Measurements from ENCODE around the gene RAPGEF2. TPM values are rescaled to one million over a fixed set of nuclear protein-coding genes. Genes with fewer than 3 reads are reported as not detected.

Gene RAPGEF2
- total and polyA plus RNA-seq, 5 donors = 10.6 to 38.6 (median 38.1) TPM

- ATAC-seq (no peak), DNase-seq (no peak)
- intact Hi-C loops (cut with DNase I) = no loop called here
- Histone ChIP-seq H3K4me1 (ENCODE audit: control insufficient read depth, insufficient read depth, low read length) (no peaks in the 10 kb centered on the region), H3K9me3 (ENCODE audit: control insufficient read depth, low read length) (no peaks in the 10 kb centered on the region), H3K27me3 (ENCODE audit: control insufficient read depth, insufficient read depth) (no peaks in the 10 kb centered on the region), H3K4me3 (ENCODE audit: low read length) (no peak overlapping the region), H3K27ac (ENCODE audit: low read length) (no peak overlapping the region)
Observed at GRCh38 chr4:159384632-159385031, 281.8 kb downstream of the RAPGEF2 start.

- Histone ChIP-seq H3K4me1 (ENCODE audit: control insufficient read depth, insufficient read depth, low read length) (no peaks in the 10 kb centered on the region), H3K9me3 (ENCODE audit: control insufficient read depth, low read length) (no peaks in the 10 kb centered on the region), H3K27ac (ENCODE audit: low read length) (no peak overlapping the region), H3K4me3 (ENCODE audit: low read length) (no peak overlapping the region), H3K27me3 (ENCODE audit: control insufficient read depth, insufficient read depth) (no peaks in the 10 kb centered on the region)
- intact Hi-C loops (cut with DNase I) = no loop called here
- no peak for DNase-seq
- WGBS = 90% methylated on average over 1 of the region's 1 CpG
- ATAC-seq = no peak
Observed at GRCh38 chr4:159386620-159387019, 283.7 kb downstream of the RAPGEF2 start.

- DNase-seq = peak in 2 of 3 donors; percentile 35 to 46
- no peak for ATAC-seq
- 97% methylated on average over 23 of the region's 23 CpGs for WGBS
Observed at GRCh38 chr4:159389756-159390155, 286.9 kb downstream of the RAPGEF2 start.

GRCh38 chr4:159390648-159391047, 287.8 kb downstream of the RAPGEF2 start:
- H3K4me1 ChIP-seq (ENCODE audit: control insufficient read depth, insufficient read depth, low read length) = no peaks in the 10 kb centered on the region
- intact Hi-C loops (cut with DNase I) = no loop called here
- no peaks in the 10 kb centered on the region for H3K27me3 ChIP-seq (ENCODE audit: control insufficient read depth, insufficient read depth)
- no peak for ATAC-seq
- H3K4me3 ChIP-seq (ENCODE audit: low read length) = no peak overlapping the region
- WGBS = 42% methylated on average over 12 of the region's 12 CpGs
- no peaks in the 10 kb centered on the region for H3K9me3 ChIP-seq (ENCODE audit: control insufficient read depth, low read length)
- H3K27ac ChIP-seq (ENCODE audit: low read length) = no peak overlapping the region
- no peak for DNase-seq

More at GRCh38 chr4:159389756-159390155, 286.9 kb downstream of the RAPGEF2 start:
- Histone ChIP-seq H3K27ac (ENCODE audit: low read length) (no peak overlapping the region), H3K4me3 (ENCODE audit: low read length) (no peak overlapping the region), H3K27me3 (ENCODE audit: control insufficient read depth, insufficient read depth) (no peaks in the 10 kb centered on the region), H3K4me1 (ENCODE audit: control insufficient read depth, insufficient read depth, low read length) (no peaks in the 10 kb centered on the region), H3K9me3 (ENCODE audit: control insufficient read depth, low read length) (no peaks in the 10 kb centered on the region)
- intact Hi-C loops (cut with DNase I) = no loop called here

- DNase-seq (no peak), ATAC-seq (no peak)
- Histone ChIP-seq H3K27me3 (ENCODE audit: control insufficient read depth, insufficient read depth) (no peaks in the 10 kb centered on the region), H3K4me1 (ENCODE audit: control insufficient read depth, insufficient read depth, low read length) (no peaks in the 10 kb centered on the region), H3K4me3 (ENCODE audit: low read length) (no peak overlapping the region), H3K27ac (ENCODE audit: low read length) (no peak overlapping the region), H3K9me3 (ENCODE audit: control insufficient read depth, low read length) (no peaks in the 10 kb centered on the region)
- 87% methylated on average over 2 of the region's 2 CpGs for WGBS
- intact Hi-C loops (cut with DNase I) = no loop called here
Observed at GRCh38 chr4:159395693-159396092, 292.8 kb downstream of the RAPGEF2 start.

GRCh38 chr4:159396151-159396550, 293.3 kb downstream of the RAPGEF2 start:
- no peaks in the 10 kb centered on the region for H3K27me3 ChIP-seq (ENCODE audit: control insufficient read depth, insufficient read depth)
- ATAC-seq = no peak
- H3K27ac ChIP-seq (ENCODE audit: low read length) = no peak overlapping the region
- H3K4me3 ChIP-seq (ENCODE audit: low read length) = no peak overlapping the region
- intact Hi-C loops (cut with DNase I) = no loop called here
- DNase-seq = no peak
- H3K9me3 ChIP-seq (ENCODE audit: control insufficient read depth, low read length) = no peaks in the 10 kb centered on the region
- peaks cover 2% of the 10 kb centered on the region for H3K4me1 ChIP-seq (ENCODE audit: control insufficient read depth, insufficient read depth, low read length)
- WGBS = 80% methylated on average over 3 of the region's 3 CpGs

GRCh38 chr4:159398236-159398638, 295.4 kb downstream of the RAPGEF2 start:
- 38% methylated on average over 7 of the region's 7 CpGs for WGBS
- ATAC-seq = peak; percentile 79 to 80
- Histone ChIP-seq H3K4me3 (ENCODE audit: low read length) (no peak overlapping the region), H3K4me1 (ENCODE audit: control insufficient read depth, insufficient read depth, low read length) (peaks cover 4% of the 10 kb centered on the region), H3K9me3 (ENCODE audit: control insufficient read depth, low read length) (no peaks in the 10 kb centered on the region), H3K27me3 (ENCODE audit: control insufficient read depth, insufficient read depth) (no peaks in the 10 kb centered on the region), H3K27ac (ENCODE audit: low read length) (no peak overlapping the region)
- intact Hi-C loops (cut with DNase I) = no loop called here
- DNase-seq = peak in 1 of 3 donors; percentile 39

GRCh38 chr4:159400558-159401225, 297.8 kb downstream of the RAPGEF2 start:
- peak in 1 of 3 donors; percentile 26 for DNase-seq
- Histone ChIP-seq H3K4me3 (ENCODE audit: low read length) (no peak overlapping the region), H3K9me3 (ENCODE audit: control insufficient read depth, low read length) (no peaks in the 10 kb centered on the region), H3K4me1 (ENCODE audit: control insufficient read depth, insufficient read depth, low read length) (peaks cover 4% of the 10 kb centered on the region), H3K27ac (ENCODE audit: low read length) (no peak overlapping the region), H3K27me3 (ENCODE audit: control insufficient read depth, insufficient read depth) (no peaks in the 10 kb centered on the region)
- intact Hi-C loops (cut with DNase I) = no loop called here
- peak in 1 of 2 donors; percentile 8 for ATAC-seq
- 35% methylated on average over 12 of the region's 12 CpGs for WGBS

GRCh38 chr4:159401226-159401712, 298.4 kb downstream of the RAPGEF2 start:
- H3K4me1 ChIP-seq (ENCODE audit: control insufficient read depth, insufficient read depth, low read length) = peaks cover 4% of the 10 kb centered on the region
- peak in 1 of 3 donors; percentile 18 for DNase-seq
- no peak overlapping the region for H3K27ac ChIP-seq (ENCODE audit: low read length)
- no peak overlapping the region for H3K4me3 ChIP-seq (ENCODE audit: low read length)
- intact Hi-C loops (cut with DNase I) = no loop called here
- H3K9me3 ChIP-seq (ENCODE audit: control insufficient read depth, low read length) = no peaks in the 10 kb centered on the region
- ATAC-seq = peak in 1 of 2 donors; percentile 25
- no peaks in the 10 kb centered on the region for H3K27me3 ChIP-seq (ENCODE audit: control insufficient read depth, insufficient read depth)
- 53% methylated on average over 4 of the region's 4 CpGs for WGBS

GRCh38 chr4:159401791-159402380, 299.0 kb downstream of the RAPGEF2 start:
- Histone ChIP-seq H3K9me3 (ENCODE audit: control insufficient read depth, low read length) (no peaks in the 10 kb centered on the region), H3K4me3 (ENCODE audit: low read length) (no peak overlapping the region), H3K27ac (ENCODE audit: low read length) (no peak overlapping the region), H3K27me3 (ENCODE audit: control insufficient read depth, insufficient read depth) (no peaks in the 10 kb centered on the region), H3K4me1 (ENCODE audit: control insufficient read depth, insufficient read depth, low read length) (peaks cover 4% of the 10 kb centered on the region)
- intact Hi-C loops (cut with DNase I) = no loop called here
- no peak for ATAC-seq
- 58% methylated on average over 6 of the region's 6 CpGs for WGBS
- no peak for DNase-seq
